ENCODE measurements around the gene FAM131C. TPM values are rescaled to one million over a fixed set of nuclear protein-coding genes. Genes with fewer than 3 reads are reported as not detected.

Gene FAM131C
- total and polyA plus RNA-seq, 10 of the 15 experiments (the other 5 are each of a cell fraction or from before 2014, with no cell fraction given) = 0.03 TPM; not detected in 9

GRCh38 chr1:16067933-16068332, 5.5 kb downstream of the FAM131C start:
- H3K36me3 ChIP-seq (ENCODE audit: control insufficient read depth in 2 of 2, insufficient read depth in 2 of 2, low read length in 1 of 2) = no peaks in the 10 kb centered on the region
- no peak overlapping the region for H3K9ac ChIP-seq (ENCODE audit: control insufficient read depth, insufficient read depth, low read length)
- no peaks in the 10 kb centered on the region for H3K4me1 ChIP-seq (ENCODE audit: control insufficient read depth, insufficient read depth, low read length)
- RAD21 ChIA-PET (ENCODE audit: unreplicated experiment) = no interaction called here
- no peaks in the 10 kb centered on the region for H3K79me2 ChIP-seq (ENCODE audit: control insufficient read depth, insufficient read depth, low read length)
- intact Hi-C loops (cut with micrococcal nuclease; ENCODE audit: unreplicated experiment) (no loop called here), in situ Hi-C loops (cut with MboI) (no loop called here)
- 52% methylated on average over 13 of the region's 13 CpGs for WGBS (ENCODE audit: insufficient coverage, insufficient replicate concordance, low lambda C conversion rate, missing lambda C conversion rate)
- POLR2A ChIA-PET = interaction anchor here (0.5 to 1.1 kb wide), 2 partner anchors 169 to 288 kb away, joined by 3 to 4 read pairs; partner anchors contain the start of gene CPLANE2
- no peak for ATAC-seq
- CTCF ChIA-PET = interaction anchor here (0.7 to 5.7 kb wide), 6 partner anchors 11 to 121 kb away, joined by 3 to 42 read pairs (median 4); no protein-coding TSS in a partner anchor
- no peaks in the 10 kb centered on the region for H3K9me3 ChIP-seq (replicated peaks; ENCODE audit: control insufficient read depth, insufficient read depth, low read length)
- H3K4me3 ChIP-seq = no peak overlapping the region
- no peaks in the 10 kb centered on the region for H4K20me1 ChIP-seq (ENCODE audit: control insufficient read depth, insufficient read depth)
- FAIRE-seq = no peak
- no peak for DNase-seq (ENCODE audit: low read depth, low spot score)
- no peak overlapping the region for H3K4me2 ChIP-seq (ENCODE audit: control insufficient read depth, insufficient read depth)
- H3K27ac ChIP-seq (ENCODE audit: control insufficient read depth, insufficient read depth) = no peak overlapping the region
- BruUV-seq (replicated peaks) = no TSS peak
- H2AFZ ChIP-seq (ENCODE audit: control insufficient read depth, low read depth, low read length) = no peak overlapping the region
- peaks cover 0 to 2% of the 10 kb centered on the region in 2 experiments; a peak in 3 of 4 replicates for H3K27me3 ChIP-seq (replicated peaks in 1 of 2; ENCODE audit: control insufficient read depth in 2 of 2, insufficient read depth in 2 of 2, low read length in 1 of 2)
- SMC1A ChIA-PET (ENCODE audit: uncharacterized antibody, unreplicated experiment) = interaction anchor here (1.2 kb wide), 1 partner anchor 272 kb away, joined by 3 read pairs; no protein-coding TSS in a partner anchor
- TF ChIP-seq STAT1 (conservative IDR thresholded peaks at IDR 0.05) (no peak), SKIL (IDR thresholded peaks at IDR 0.05; ENCODE audit: low read depth, poor library complexity, severe bottlenecking) (no peak), CBFB (IDR thresholded peaks at IDR 0.05; ENCODE audit: low read depth) (no peak), E2F8 (IDR thresholded peaks at IDR 0.05; ENCODE audit: low read depth, partially characterized antibody) (no peak), CTCF (IDR thresholded peaks at IDR 0.05 in 2 of 3, conservative IDR thresholded peaks at IDR 0.05 in 1 of 3; ENCODE audit: control insufficient read depth in 2 of 3, extremely low read depth in 1 of 3, insufficient read depth in 1 of 3, low read depth in 3 of 3, low read length in 3 of 3) (no peak), RAD51 (IDR thresholded peaks at IDR 0.05) (no peak), GABPA (IDR thresholded peaks at IDR 0.05; ENCODE audit: low read depth) (no peak), BCLAF1 (IDR thresholded peaks at IDR 0.05) (no peak), ZNF24 (IDR thresholded peaks at IDR 0.05) (no peak), MLLT1 (IDR thresholded peaks at IDR 0.05) (no peak), PKNOX1 (IDR thresholded peaks at IDR 0.05) (no peak)

Measured in GM12878 (cell line).